ENCODE measurements around the gene SCARF2. TPM values are rescaled to one million over a fixed set of nuclear protein-coding genes. Genes with fewer than 3 reads are reported as not detected.

Gene SCARF2
- total RNA-seq, 3 donors from 2014 or later (not counting 1 experiment from before 2014, with no cell fraction given): 1.8 to 3.5 (median 2.9) TPM

- H3K27me3 Mint-ChIP-seq (ENCODE audit: low read depth in 2 of 2): peaks cover 0 to 4% of the 10 kb centered on the region in 2 donors
- no peak overlapping the region for H3K27ac Mint-ChIP-seq
- no peak for ATAC-seq
Observed at GRCh38 chr22:20390394-20390907, 47.2 kb downstream of the SCARF2 start.

GRCh38 chr22:20389288-20389687 lies 48.3 kb downstream of the SCARF2 start:
- Mint-ChIP-seq H3K4me1 (peaks cover 0 to 10% of the 10 kb centered on the region in 2 donors), H3K27me3 (ENCODE audit: low read depth in 2 of 2) (peaks cover 0 to 5% of the 10 kb centered on the region in 2 donors), H3K9me3 (no peaks in the 10 kb centered on the region), H3K36me3 (no peaks in the 10 kb centered on the region), H3K4me3 (no peak overlapping the region), H3K27ac (no peak overlapping the region)
- TF ChIP-seq CTCF (IDR thresholded peaks at IDR 0.05): no peak
- Histone ChIP-seq H3K27me3 (ENCODE audit: control insufficient read depth, insufficient read depth, low read length) (peaks cover 2% of the 10 kb centered on the region), H3K4me3 (ENCODE audit: low read length) (no peak overlapping the region), H3K36me3 (ENCODE audit: control insufficient read depth, insufficient read depth, low read length) (no peaks in the 10 kb centered on the region), H3K9me3 (ENCODE audit: control insufficient read depth, insufficient read depth, low read length) (peaks cover 5% of the 10 kb centered on the region), H3K27ac (ENCODE audit: low read length) (no peak overlapping the region), H3K4me1 (ENCODE audit: control insufficient read depth, insufficient read depth, low read length) (peaks cover 8% of the 10 kb centered on the region)
- intact Hi-C loops (cut with micrococcal nuclease): no loop called here
- WGBS (ENCODE audit: insufficient coverage): 93% methylated on average over 6 of the region's 6 CpGs
- no peak for DNase-seq
- no peak for ATAC-seq

More at GRCh38 chr22:20390394-20390907, 47.2 kb downstream of the SCARF2 start:
- Histone ChIP-seq H3K27me3 (ENCODE audit: control insufficient read depth, insufficient read depth, low read length) (no peaks in the 10 kb centered on the region), H3K9me3 (ENCODE audit: control insufficient read depth, insufficient read depth, low read length) (peaks cover 5% of the 10 kb centered on the region), H3K36me3 (ENCODE audit: control insufficient read depth, insufficient read depth, low read length) (no peaks in the 10 kb centered on the region), H3K27ac (ENCODE audit: low read length) (no peak overlapping the region), H3K4me1 (ENCODE audit: control insufficient read depth, insufficient read depth, low read length) (peaks cover 19% of the 10 kb centered on the region), H3K4me3 (ENCODE audit: low read length) (no peak overlapping the region)
- Mint-ChIP-seq H3K9me3 (no peaks in the 10 kb centered on the region), H3K36me3 (no peaks in the 10 kb centered on the region), H3K4me3 (no peak overlapping the region), H3K4me1 (peaks cover 10 to 17% of the 10 kb centered on the region in 2 donors)
- 94% methylated on average over 5 of the region's 5 CpGs for WGBS (ENCODE audit: insufficient coverage)
- TF ChIP-seq CTCF (IDR thresholded peaks at IDR 0.05): no peak
- intact Hi-C loops (cut with micrococcal nuclease): no loop called here
- DNase-seq: no peak

- Mint-ChIP-seq H3K36me3 (no peaks in the 10 kb centered on the region), H3K27ac (no peak overlapping the region), H3K9me3 (no peaks in the 10 kb centered on the region), H3K4me3 (no peak overlapping the region), H3K4me1 (peaks cover 0 to under 1% of the 10 kb centered on the region in 2 donors), H3K27me3 (ENCODE audit: low read depth in 2 of 2) (peaks cover 0 to 10% of the 10 kb centered on the region in 2 donors)
- Histone ChIP-seq H3K36me3 (ENCODE audit: control insufficient read depth, insufficient read depth, low read length) (no peaks in the 10 kb centered on the region), H3K9me3 (ENCODE audit: control insufficient read depth, insufficient read depth, low read length) (peaks cover 5% of the 10 kb centered on the region), H3K27ac (ENCODE audit: low read length) (no peak overlapping the region), H3K27me3 (ENCODE audit: control insufficient read depth, insufficient read depth, low read length) (peaks cover 2% of the 10 kb centered on the region), H3K4me1 (ENCODE audit: control insufficient read depth, insufficient read depth, low read length) (peaks cover 2% of the 10 kb centered on the region), H3K4me3 (ENCODE audit: low read length) (no peak overlapping the region)
- intact Hi-C loops (cut with micrococcal nuclease): no loop called here
- DNase-seq: no peak
- no peak for ATAC-seq
- TF ChIP-seq CTCF (IDR thresholded peaks at IDR 0.05): no peak
Observed at GRCh38 chr22:20388200-20388599, 49.4 kb downstream of the SCARF2 start.

GRCh38 chr22:20386972-20387371 lies 50.7 kb downstream of the SCARF2 start:
- Mint-ChIP-seq H3K9me3 (no peaks in the 10 kb centered on the region), H3K27me3 (ENCODE audit: low read depth in 2 of 2) (peaks cover 0 to 10% of the 10 kb centered on the region in 2 donors), H3K4me3 (no peak overlapping the region), H3K36me3 (no peaks in the 10 kb centered on the region), H3K4me1 (no peaks in the 10 kb centered on the region), H3K27ac (no peak overlapping the region)
- Histone ChIP-seq H3K27ac (ENCODE audit: low read length) (no peak overlapping the region), H3K4me3 (ENCODE audit: low read length) (no peak overlapping the region), H3K27me3 (ENCODE audit: control insufficient read depth, insufficient read depth, low read length) (peaks cover 2% of the 10 kb centered on the region), H3K36me3 (ENCODE audit: control insufficient read depth, insufficient read depth, low read length) (no peaks in the 10 kb centered on the region), H3K9me3 (ENCODE audit: control insufficient read depth, insufficient read depth, low read length) (peaks cover 5% of the 10 kb centered on the region), H3K4me1 (ENCODE audit: control insufficient read depth, insufficient read depth, low read length) (no peaks in the 10 kb centered on the region)
- no peak for DNase-seq
- no CpG with 5 or more reads among the region's 4 CpGs for WGBS (ENCODE audit: insufficient coverage)
- no peak for ATAC-seq
- no peak for TF ChIP-seq CTCF (IDR thresholded peaks at IDR 0.05)
- intact Hi-C loops (cut with micrococcal nuclease): no loop called here
